Measurements from ENCODE around the gene CDH4.

DNA sequence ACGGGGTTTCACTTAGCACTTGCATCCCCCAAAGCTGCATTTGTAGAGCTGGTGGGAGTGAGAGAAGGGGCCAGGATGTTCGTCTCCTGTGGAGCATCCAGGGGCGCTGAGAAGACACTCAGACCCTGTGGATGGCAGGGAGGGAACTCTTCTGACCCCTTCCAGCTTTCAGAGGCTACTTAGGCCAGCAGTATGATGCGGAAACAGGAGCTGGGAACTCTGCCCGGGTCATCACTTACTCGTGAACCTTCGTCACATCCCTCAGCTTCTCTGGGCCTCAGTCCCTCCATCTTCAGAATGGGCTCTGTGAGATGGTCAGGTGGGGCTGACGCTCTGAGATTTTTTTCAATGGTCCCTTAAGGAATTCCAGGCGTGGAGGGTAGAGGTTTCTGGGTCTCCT lies 585.1 kb downstream of the CDH4 start:
- no peak for TF ChIP-seq CTCF (conservative IDR thresholded peaks at IDR 0.05)
- TF ChIP-seq EZH2 (IDR thresholded peaks at IDR 0.05; ENCODE audit: low read depth) = no peak
